Measurements from ENCODE around the gene MEI4.

DNA sequence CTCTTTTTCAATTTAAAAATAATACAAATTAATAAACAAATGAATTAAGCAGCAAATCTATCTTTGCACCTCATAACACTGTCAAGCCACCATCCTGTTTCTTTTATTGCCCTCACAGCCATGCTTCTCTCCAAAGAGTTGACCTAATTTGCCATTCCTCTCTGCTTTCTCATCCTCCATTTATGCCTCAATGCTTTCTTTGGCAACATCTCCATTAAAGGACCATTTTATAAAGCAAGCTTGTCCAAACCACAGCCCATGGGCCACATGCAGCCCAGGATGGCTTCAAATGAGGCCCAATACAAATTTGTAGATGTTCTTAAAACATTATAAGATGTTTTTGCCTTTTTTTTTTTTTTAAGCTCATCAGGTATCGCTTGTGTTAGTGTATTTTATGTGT, 26.4 kb upstream of the MEI4 start:
- TF ChIP-seq, protein P1, sequence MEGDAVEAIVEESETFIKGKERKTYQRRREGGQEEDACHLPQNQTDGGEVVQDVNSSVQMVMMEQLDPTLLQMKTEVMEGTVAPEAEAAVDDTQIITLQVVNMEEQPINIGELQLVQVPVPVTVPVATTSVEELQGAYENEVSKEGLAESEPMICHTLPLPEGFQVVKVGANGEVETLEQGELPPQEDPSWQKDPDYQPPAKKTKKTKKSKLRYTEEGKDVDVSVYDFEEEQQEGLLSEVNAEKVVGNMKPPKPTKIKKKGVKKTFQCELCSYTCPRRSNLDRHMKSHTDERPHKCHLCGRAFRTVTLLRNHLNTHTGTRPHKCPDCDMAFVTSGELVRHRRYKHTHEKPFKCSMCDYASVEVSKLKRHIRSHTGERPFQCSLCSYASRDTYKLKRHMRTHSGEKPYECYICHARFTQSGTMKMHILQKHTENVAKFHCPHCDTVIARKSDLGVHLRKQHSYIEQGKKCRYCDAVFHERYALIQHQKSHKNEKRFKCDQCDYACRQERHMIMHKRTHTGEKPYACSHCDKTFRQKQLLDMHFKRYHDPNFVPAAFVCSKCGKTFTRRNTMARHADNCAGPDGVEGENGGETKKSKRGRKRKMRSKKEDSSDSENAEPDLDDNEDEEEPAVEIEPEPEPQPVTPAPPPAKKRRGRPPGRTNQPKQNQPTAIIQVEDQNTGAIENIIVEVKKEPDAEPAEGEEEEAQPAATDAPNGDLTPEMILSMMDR (IDR thresholded peaks at IDR 0.05) = no peak
- TF ChIP-seq EZH2 (IDR thresholded peaks at IDR 0.05; ENCODE audit: borderline replicate concordance, insufficient read depth, low read depth, low read length, poor library complexity, severe bottlenecking) = no peak

Data from B cell (primary cell).